ENCODE data around the gene CHST11.

- no peak for TF ChIP-seq CTCF (IDR thresholded peaks at IDR 0.05)
- TF ChIP-seq ZFX (IDR thresholded peaks at IDR 0.05; ENCODE audit: borderline replicate concordance): no peak
These were observed 140.4 kb downstream of the CHST11 start for GRCh38 chr12:104596898-104597843.

All from 22Rv1 (cell line).